ENCODE measurements around the gene ITGB4. TPM values are rescaled to one million over a fixed set of nuclear protein-coding genes. Genes with fewer than 3 reads are reported as not detected.

ITGB4 gene
- total and polyA plus RNA-seq, 2 of the 13 experiments (the other 11 are each of a cell fraction or from before 2014, with no cell fraction given): 6.9 to 14.5 TPM

DNA sequence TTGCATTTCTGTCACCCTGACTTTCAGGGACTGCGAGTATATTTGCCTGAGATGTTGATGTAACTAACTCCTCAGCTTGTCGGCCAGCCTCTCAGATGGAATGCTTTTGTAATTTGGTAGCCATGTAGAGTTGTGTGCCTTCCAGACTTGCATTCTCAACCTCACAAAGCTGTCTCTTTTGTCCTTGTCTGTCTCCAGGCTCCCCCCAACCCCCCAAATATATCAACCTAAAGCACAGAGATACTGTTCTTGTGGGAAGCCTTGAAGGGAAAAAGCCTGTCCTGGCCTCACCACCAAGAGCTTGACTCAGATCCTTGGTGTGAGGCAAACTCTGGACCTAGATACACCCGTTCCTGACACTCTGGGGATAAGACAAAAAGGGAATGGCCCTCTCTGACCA, 35.8 kb upstream of the ITGB4 start:
- Histone ChIP-seq H3K79me2 (ENCODE audit: insufficient read depth, low read length) (peaks cover 59% of the 10 kb centered on the region), H3K4me3 (replicated peaks in 1 of 3; ENCODE audit: insufficient read depth in 1 of 3, low read depth in 2 of 3, low read length in 3 of 3) (no peak overlapping the region), H3K9ac (ENCODE audit: insufficient read depth, low read depth, low read length) (no peak overlapping the region), H3K4me2 (ENCODE audit: low read depth, low read length) (no peak overlapping the region), H3K27me3 (ENCODE audit: control insufficient read depth in 1 of 2, insufficient read depth in 2 of 2, low read length in 2 of 2) (no peaks in the 10 kb centered on the region), H3K36me3 (replicated peaks in 1 of 2; ENCODE audit: control insufficient read depth in 1 of 2, insufficient read depth in 2 of 2, low read length in 2 of 2) (peaks cover 15 to 56% of the 10 kb centered on the region in 2 experiments), H3K4me1 (ENCODE audit: insufficient read depth, low read length) (peaks cover 16% of the 10 kb centered on the region), H4K20me1 (ENCODE audit: insufficient read depth, low read length) (no peaks in the 10 kb centered on the region), H3K27ac (ENCODE audit: extremely low read length, insufficient read depth, low read length) (no peak overlapping the region), H3K9me3 (ENCODE audit: low read length) (no peaks in the 10 kb centered on the region), H2AFZ (ENCODE audit: low read length) (no peak overlapping the region)
- 95% methylated on average over 3 of the region's 3 CpGs for WGBS (ENCODE audit: low lambda C conversion rate)
- DNase-seq (ENCODE audit: low spot score) (no peak), FAIRE-seq (no peak), ATAC-seq (no peak)
- TF ChIP-seq KLF9 (CRISPR knock-in tag; IDR thresholded peaks at IDR 0.05; ENCODE audit: low read depth): no peak
- TF ChIP-seq ZFYVE20 (CRISPR knock-in tag; IDR thresholded peaks at IDR 0.05; ENCODE audit: borderline replicate concordance, low read depth): no peak
- TF ChIP-seq POLR2A (IDR thresholded peaks at IDR 0.05; ENCODE audit: insufficient read depth in 1 of 2, low read depth in 2 of 2, low read length in 2 of 2): no peak
- TF ChIP-seq SIN3B (IDR thresholded peaks at IDR 0.05; ENCODE audit: low read length): no peak
- TF ChIP-seq U2AF1 (optimal IDR thresholded peaks at IDR 0.05; ENCODE audit: low read depth, low read length): no peak
- no peak for TF ChIP-seq SAP130 (CRISPR knock-in tag; IDR thresholded peaks at IDR 0.05; ENCODE audit: low read depth)
- no peak for TF ChIP-seq ZNF33B (CRISPR knock-in tag; IDR thresholded peaks at IDR 0.05)
- TF ChIP-seq ERF (CRISPR knock-in tag; IDR thresholded peaks at IDR 0.05): no peak
- no peak for TF ChIP-seq KLF16 (CRISPR knock-in tag; IDR thresholded peaks at IDR 0.05)
- TF ChIP-seq, protein P1, sequence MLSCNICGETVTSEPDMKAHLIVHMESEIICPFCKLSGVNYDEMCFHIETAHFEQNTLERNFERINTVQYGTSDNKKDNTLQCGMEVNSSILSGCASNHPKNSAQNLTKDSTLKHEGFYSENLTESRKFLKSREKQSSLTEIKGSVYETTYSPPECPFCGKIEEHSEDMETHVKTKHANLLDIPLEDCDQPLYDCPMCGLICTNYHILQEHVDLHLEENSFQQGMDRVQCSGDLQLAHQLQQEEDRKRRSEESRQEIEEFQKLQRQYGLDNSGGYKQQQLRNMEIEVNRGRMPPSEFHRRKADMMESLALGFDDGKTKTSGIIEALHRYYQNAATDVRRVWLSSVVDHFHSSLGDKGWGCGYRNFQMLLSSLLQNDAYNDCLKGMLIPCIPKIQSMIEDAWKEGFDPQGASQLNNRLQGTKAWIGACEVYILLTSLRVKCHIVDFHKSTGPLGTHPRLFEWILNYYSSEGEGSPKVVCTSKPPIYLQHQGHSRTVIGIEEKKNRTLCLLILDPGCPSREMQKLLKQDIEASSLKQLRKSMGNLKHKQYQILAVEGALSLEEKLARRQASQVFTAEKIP (CRISPR knock-in tag; IDR thresholded peaks at IDR 0.05; ENCODE audit: borderline replicate concordance): no peak
- TF ChIP-seq SALL2 (CRISPR knock-in tag; IDR thresholded peaks at IDR 0.05): no peak
- no peak for TF ChIP-seq ZSCAN30 (CRISPR knock-in tag; IDR thresholded peaks at IDR 0.05)
- TF ChIP-seq POLR2AphosphoS2 (IDR thresholded peaks at IDR 0.05; ENCODE audit: low read depth, low read length): no peak
- no peak for TF ChIP-seq KLF6 (CRISPR knock-in tag; IDR thresholded peaks at IDR 0.05)
- TF ChIP-seq SETDB1 (CRISPR knock-in tag; IDR thresholded peaks at IDR 0.05; ENCODE audit: borderline replicate concordance): no peak
- no peak for TF ChIP-seq FOXK2 (IDR thresholded peaks at IDR 0.05)
- TF ChIP-seq, protein P2, sequence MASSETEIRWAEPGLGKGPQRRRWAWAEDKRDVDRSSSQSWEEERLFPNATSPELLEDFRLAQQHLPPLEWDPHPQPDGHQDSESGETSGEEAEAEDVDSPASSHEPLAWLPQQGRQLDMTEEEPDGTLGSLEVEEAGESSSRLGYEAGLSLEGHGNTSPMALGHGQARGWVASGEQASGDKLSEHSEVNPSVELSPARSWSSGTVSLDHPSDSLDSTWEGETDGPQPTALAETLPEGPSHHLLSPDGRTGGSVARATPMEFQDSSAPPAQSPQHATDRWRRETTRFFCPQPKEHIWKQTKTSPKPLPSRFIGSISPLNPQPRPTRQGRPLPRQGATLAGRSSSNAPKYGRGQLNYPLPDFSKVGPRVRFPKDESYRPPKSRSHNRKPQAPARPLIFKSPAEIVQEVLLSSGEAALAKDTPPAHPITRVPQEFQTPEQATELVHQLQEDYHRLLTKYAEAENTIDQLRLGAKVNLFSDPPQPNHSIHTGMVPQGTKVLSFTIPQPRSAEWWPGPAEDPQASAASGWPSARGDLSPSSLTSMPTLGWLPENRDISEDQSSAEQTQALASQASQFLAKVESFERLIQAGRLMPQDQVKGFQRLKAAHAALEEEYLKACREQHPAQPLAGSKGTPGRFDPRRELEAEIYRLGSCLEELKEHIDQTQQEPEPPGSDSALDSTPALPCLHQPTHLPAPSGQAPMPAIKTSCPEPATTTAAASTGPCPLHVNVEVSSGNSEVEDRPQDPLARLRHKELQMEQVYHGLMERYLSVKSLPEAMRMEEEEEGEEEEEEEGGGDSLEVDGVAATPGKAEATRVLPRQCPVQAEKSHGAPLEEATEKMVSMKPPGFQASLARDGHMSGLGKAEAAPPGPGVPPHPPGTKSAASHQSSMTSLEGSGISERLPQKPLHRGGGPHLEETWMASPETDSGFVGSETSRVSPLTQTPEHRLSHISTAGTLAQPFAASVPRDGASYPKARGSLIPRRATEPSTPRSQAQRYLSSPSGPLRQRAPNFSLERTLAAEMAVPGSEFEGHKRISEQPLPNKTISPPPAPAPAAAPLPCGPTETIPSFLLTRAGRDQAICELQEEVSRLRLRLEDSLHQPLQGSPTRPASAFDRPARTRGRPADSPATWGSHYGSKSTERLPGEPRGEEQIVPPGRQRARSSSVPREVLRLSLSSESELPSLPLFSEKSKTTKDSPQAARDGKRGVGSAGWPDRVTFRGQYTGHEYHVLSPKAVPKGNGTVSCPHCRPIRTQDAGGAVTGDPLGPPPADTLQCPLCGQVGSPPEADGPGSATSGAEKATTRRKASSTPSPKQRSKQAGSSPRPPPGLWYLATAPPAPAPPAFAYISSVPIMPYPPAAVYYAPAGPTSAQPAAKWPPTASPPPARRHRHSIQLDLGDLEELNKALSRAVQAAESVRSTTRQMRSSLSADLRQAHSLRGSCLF (CRISPR knock-in tag; IDR thresholded peaks at IDR 0.05; ENCODE audit: borderline replicate concordance): no peak
- TF ChIP-seq, protein P3, sequence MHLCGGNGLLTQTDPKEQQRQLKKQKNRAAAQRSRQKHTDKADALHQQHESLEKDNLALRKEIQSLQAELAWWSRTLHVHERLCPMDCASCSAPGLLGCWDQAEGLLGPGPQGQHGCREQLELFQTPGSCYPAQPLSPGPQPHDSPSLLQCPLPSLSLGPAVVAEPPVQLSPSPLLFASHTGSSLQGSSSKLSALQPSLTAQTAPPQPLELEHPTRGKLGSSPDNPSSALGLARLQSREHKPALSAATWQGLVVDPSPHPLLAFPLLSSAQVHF (CRISPR knock-in tag; IDR thresholded peaks at IDR 0.05): no peak
- no peak for TF ChIP-seq ZNF567 (CRISPR knock-in tag; IDR thresholded peaks at IDR 0.05; ENCODE audit: borderline replicate concordance)
- POLR2A ChIA-PET: no interaction called here
- in situ Hi-C loops (cut with HindIII; ENCODE audit: extremely low pct_ligation_motif_present, low pct_unique_long_range_greater_than_20kb): no loop called here
- no TSS peak for BruUV-seq (replicated peaks)
- intact Hi-C loops (cut with micrococcal nuclease; ENCODE audit: unreplicated experiment): no loop called here
- CTCF ChIA-PET (ENCODE audit: low intra/inter-chr PET ratio, low total read pairs): no interaction called here
